ENCODE measurements around the gene ARL13B. TPM values are rescaled to one million over a fixed set of nuclear protein-coding genes. Genes with fewer than 3 reads are reported as not detected.

The ARL13B gene
- total RNA-seq, 6 donors from 2014 or later: 19.7 to 28.2 (median 23.6) TPM

GRCh38 chr3:93992207-93992606, 12.3 kb downstream of the ARL13B start:
- Histone ChIP-seq H3K4me3 (no peak overlapping the region), H3K36me3 (no peaks in the 10 kb centered on the region), H3K27ac (no peak overlapping the region), H3K27me3 (no peaks in the 10 kb centered on the region), H3K4me1 (peaks cover 0 to 13% (median 8%) of the 10 kb centered on the region in 4 donors), H3K9me3 (no peaks in the 10 kb centered on the region)
- ATAC-seq (ENCODE audit: low FRiP score in 2 of 2) (no peak), DNase-seq (no peak)
- 73 to 92% methylated on average over 3 of the region's 3 CpGs for WGBS, 2 donors
- TF ChIP-seq POLR2AphosphoS5 (IDR thresholded peaks at IDR 0.05): no peak
- no peak for TF ChIP-seq EP300 (IDR thresholded peaks at IDR 0.05)
- TF ChIP-seq CTCF (IDR thresholded peaks at IDR 0.05): no peak
- no peak for TF ChIP-seq POLR2A (IDR thresholded peaks at IDR 0.05)

- Histone ChIP-seq H3K27ac (no peak overlapping the region), H3K9me3 (no peaks in the 10 kb centered on the region), H3K27me3 (no peaks in the 10 kb centered on the region), H3K36me3 (no peaks in the 10 kb centered on the region), H3K4me1 (no peaks in the 10 kb centered on the region), H3K4me3 (no peak overlapping the region)
- DNase-seq: no peak
- 81 to 89% methylated on average over 3 of the region's 3 CpGs for WGBS, 2 donors
- no peak for TF ChIP-seq POLR2AphosphoS5 (IDR thresholded peaks at IDR 0.05)
- TF ChIP-seq CTCF (IDR thresholded peaks at IDR 0.05): no peak
- no peak for TF ChIP-seq POLR2A (IDR thresholded peaks at IDR 0.05)
- TF ChIP-seq EP300 (IDR thresholded peaks at IDR 0.05): no peak
- ATAC-seq (ENCODE audit: low FRiP score in 2 of 2): no peak
These were observed 14.1 kb downstream of the ARL13B start for GRCh38 chr3:93994056-93994455.

- DNase-seq (no peak), ATAC-seq (ENCODE audit: low FRiP score in 2 of 2) (no peak)
- Histone ChIP-seq H3K27me3 (no peaks in the 10 kb centered on the region), H3K27ac (peak overlapping the region; percentile 20 to 62 (median 52)), H3K9me3 (no peaks in the 10 kb centered on the region), H3K4me3 (no peak overlapping the region), H3K4me1 (peaks cover 5 to 19% (median 10%) of the 10 kb centered on the region in 4 donors), H3K36me3 (no peaks in the 10 kb centered on the region)
- 59 to 62% methylated on average over 1 of the region's 1 CpG for WGBS, 2 donors
- TF ChIP-seq EP300 (IDR thresholded peaks at IDR 0.05) (no peak), CTCF (IDR thresholded peaks at IDR 0.05) (no peak), POLR2A (IDR thresholded peaks at IDR 0.05) (no peak), POLR2AphosphoS5 (IDR thresholded peaks at IDR 0.05) (no peak)
These were observed 21.2 kb downstream of the ARL13B start for GRCh38 chr3:94001191-94001590.

GRCh38 chr3:94001827-94002495, 22.0 kb downstream of the ARL13B start:
- ATAC-seq (ENCODE audit: low FRiP score in 2 of 2): peak; percentile 47 to 80
- 69 to 72% methylated on average over 3 of the region's 3 CpGs for WGBS, 2 donors
- no peaks in the 10 kb centered on the region for H3K36me3 ChIP-seq
- TF ChIP-seq POLR2A (IDR thresholded peaks at IDR 0.05) (no peak), CTCF (IDR thresholded peaks at IDR 0.05) (no peak), EP300 (IDR thresholded peaks at IDR 0.05) (no peak), POLR2AphosphoS5 (IDR thresholded peaks at IDR 0.05) (no peak)
- H3K4me3 ChIP-seq: no peak overlapping the region
- no peaks in the 10 kb centered on the region for H3K9me3 ChIP-seq
- peaks cover 5 to 19% (median 10%) of the 10 kb centered on the region in 4 donors for H3K4me1 ChIP-seq
- no peaks in the 10 kb centered on the region for H3K27me3 ChIP-seq
- peak in 1 of 2 donors; percentile 49 for DNase-seq
- peak overlapping the region; percentile 20 to 62 (median 52) for H3K27ac ChIP-seq

Data from upper lobe of left lung (tissue), 6 donors.